PC-9 (cell line): ENCODE data around the gene LACRT. TPM values are rescaled to one million over a fixed set of nuclear protein-coding genes. Genes with fewer than 3 reads are reported as not detected.

Source experiments
- BruUV-seq: library from RNA; stranded (reverse); fragments of 400-500 nt; replicated peaks from 2 replicates; lab custom pipeline; 2021; lab: Mats Ljungman, UMichigan
- CTCF ChIA-PET: fragments of 300-600 bp; sonication (Branson Sonifier 250); formaldehyde crosslinking; loops from one replicate; lab custom pipeline; 2022; ENCODE audit warnings: antibody characterized with exemption; lab: Charles Lee
- POLR2A ChIA-PET: fragments of 300-600 bp; sonication (Branson Sonifier 250); formaldehyde crosslinking; loops from one replicate; lab custom pipeline; 2022; ENCODE audit warnings: antibody characterized with exemption; ENCODE audit not compliant: unreplicated experiment; lab: Charles Lee
- DNase-seq, 2 experiments: peaks; one replicate each; pipeline versions ENCODE4 v3.0.0 to v3.0.0-alpha.2; 2015 to 2022; ENCODE audit warnings: mixed read lengths in 1 of 2
- H2AFZ ChIP-seq: fragments of 200-600 bp; sonication (generic); 2 replicates; pipeline ENCODE4 v1.8.1; 2017; ENCODE audit warnings: antibody characterized with exemption
- H3F3A ChIP-seq: fragments of 200-600 bp; sonication (generic); 2 replicates; pipeline ENCODE4 v1.8.1; 2017; ENCODE audit warnings: antibody characterized with exemption, mild to moderate bottlenecking, low read depth; ENCODE audit not compliant: insufficient read depth
- H3K27ac ChIP-seq: fragments of 200-600 bp; sonication (generic); 2 replicates; pipeline ENCODE4 v1.6.1; 2016; ENCODE audit warnings: mixed run types
- H3K27me3 ChIP-seq: fragments of 200-600 bp; sonication (generic); 2 replicates; pipeline ENCODE4 v1.6.1; 2016; ENCODE audit warnings: low read depth, mixed run types; ENCODE audit not compliant: insufficient read depth
- H3K36me3 ChIP-seq: fragments of 200-600 bp; sonication (generic); 2 replicates; pipeline ENCODE4 v1.6.1; 2016; ENCODE audit warnings: low read depth, mixed run types
- H3K4me1 ChIP-seq: fragments of 200-600 bp; sonication (generic); replicated peaks from 2 replicates; pipeline ENCODE4 v1.6.1; 2016; ENCODE audit warnings: mixed run types; ENCODE audit not compliant: insufficient read depth
- H3K4me2 ChIP-seq: fragments of 200-600 bp; sonication (generic); 2 replicates; pipeline ENCODE4 v1.6.1; 2017; ENCODE audit warnings: mixed run types
- H3K4me3 ChIP-seq: fragments of 200-600 bp; sonication (generic); 2 replicates; pipeline ENCODE4 v1.6.1; 2016; ENCODE audit warnings: mixed run types
- H3K79me2 ChIP-seq: fragments of 200-600 bp; sonication (generic); 2 replicates; pipeline ENCODE4 v1.6.1; 2017; ENCODE audit warnings: low read depth, mixed run types
- H3K9me2 ChIP-seq: fragments of 200-600 bp; sonication (generic); 2 replicates; pipeline ENCODE4 v1.8.1; 2017; ENCODE audit warnings: mild to moderate bottlenecking; ENCODE audit not compliant: insufficient read depth
- H3K9me3 ChIP-seq: fragments of 200-600 bp; sonication (generic); 2 replicates; pipeline ENCODE4 v1.8.1; 2016; ENCODE audit warnings: low read depth; ENCODE audit not compliant: insufficient read depth
- H4K20me1 ChIP-seq: fragments of 200-600 bp; sonication (generic); 2 replicates; pipeline ENCODE4 v1.8.1; 2017; ENCODE audit not compliant: insufficient read depth
- EZH2 ChIP-seq: fragments of 200-600 bp; sonication (generic); IDR thresholded peaks from 2 replicates; pipeline ENCODE4 v1.8.0; 2017; ENCODE audit warnings: antibody characterized with exemption, low read depth
- intact Hi-C: fragments of 100-400 bp; cut with micrococcal nuclease; formaldehyde crosslinking; loops from one replicate; pipeline ENCODE4 v1.10.0; 2022; ENCODE audit not compliant: unreplicated experiment
- total RNA-seq: library from RNA; stranded (reverse); gene quantifications from 2 replicates; pipeline ENCODE4 v1.2.3, GENCODE V29; 2021
- TF ChIP-seq, protein P1 (sequence below): fragments of 200-600 bp; sonication (generic); conservative IDR thresholded peaks from 2 replicates; pipeline ENCODE4 v1.6.1; 2017; ENCODE audit warnings: mixed run types, antibody characterized with exemption, mild to moderate bottlenecking, moderate library complexity

Gene LACRT
- total RNA-seq, 1 experiment from 2014 or later = not detected

DNA sequence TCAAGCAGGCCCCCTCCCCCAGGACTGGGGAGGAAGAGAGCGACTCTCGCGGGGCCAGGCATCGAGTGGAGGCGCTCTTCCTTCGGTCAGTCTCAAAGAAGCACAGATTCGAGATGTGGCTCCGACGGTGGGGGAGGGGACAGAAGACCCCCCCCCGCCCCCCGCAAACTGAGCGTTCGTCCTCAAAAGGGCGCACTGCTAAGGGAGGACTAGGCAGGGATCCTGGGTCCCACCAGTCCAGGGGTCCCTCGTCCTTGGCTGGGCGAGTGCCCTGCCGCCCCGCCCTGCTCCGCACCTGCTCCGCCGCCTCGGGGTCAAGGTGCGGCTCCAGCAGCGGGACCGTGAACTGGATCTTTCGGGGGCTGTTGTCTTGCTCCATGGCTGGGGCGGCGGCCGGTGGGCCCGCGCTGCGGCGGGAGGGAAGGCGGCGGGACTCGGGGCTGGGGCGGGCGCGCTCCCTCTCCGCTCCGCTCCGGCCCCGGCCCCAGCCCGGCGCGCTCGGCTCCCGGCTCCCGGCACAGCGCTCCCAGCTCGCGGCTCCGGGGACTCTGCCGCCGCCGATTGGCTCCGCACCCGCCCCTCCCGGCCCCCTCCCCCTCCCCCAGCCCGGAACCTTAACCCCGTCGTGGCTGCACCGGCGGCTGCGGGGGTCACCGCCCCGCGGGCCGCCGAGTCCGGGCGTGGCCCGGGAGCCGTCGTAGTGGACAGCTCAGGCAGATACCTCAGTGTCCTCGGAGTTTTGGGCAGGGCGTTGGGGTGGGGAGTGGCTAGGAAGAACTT, 46.4 kb downstream of the LACRT start, which contains the start of gene PPP1R1A:
Gene PPP1R1A, minus strand, starts transcription at position 550 of the 780 bp plus-strand sequence. Its CDS starts 171 bp downstream, at position 379.
- Histone ChIP-seq H3K4me3 (no peak within 1 kb of the TSS), H3F3A (no peaks in the 10 kb centered on the region), H3K9me3 (no peaks in the 10 kb centered on the region), H3K27ac (no peak within 1 kb of the TSS), H3K27me3 (peaks cover 92% of the 10 kb centered on the region), H4K20me1 (no peaks in the 10 kb centered on the region), H3K9me2 (no peaks in the 10 kb centered on the region), H3K36me3 (no peaks in the 10 kb centered on the region), H2AFZ (no peak within 1 kb of the TSS), H3K79me2 (no peaks in the 10 kb centered on the region), H3K4me2 (no peak within 1 kb of the TSS), H3K4me1 (no peaks in the 10 kb centered on the region)
- intact Hi-C loops = no loop called here
- TF ChIP-seq EZH2 = no peak
- TF ChIP-seq, protein P1, sequence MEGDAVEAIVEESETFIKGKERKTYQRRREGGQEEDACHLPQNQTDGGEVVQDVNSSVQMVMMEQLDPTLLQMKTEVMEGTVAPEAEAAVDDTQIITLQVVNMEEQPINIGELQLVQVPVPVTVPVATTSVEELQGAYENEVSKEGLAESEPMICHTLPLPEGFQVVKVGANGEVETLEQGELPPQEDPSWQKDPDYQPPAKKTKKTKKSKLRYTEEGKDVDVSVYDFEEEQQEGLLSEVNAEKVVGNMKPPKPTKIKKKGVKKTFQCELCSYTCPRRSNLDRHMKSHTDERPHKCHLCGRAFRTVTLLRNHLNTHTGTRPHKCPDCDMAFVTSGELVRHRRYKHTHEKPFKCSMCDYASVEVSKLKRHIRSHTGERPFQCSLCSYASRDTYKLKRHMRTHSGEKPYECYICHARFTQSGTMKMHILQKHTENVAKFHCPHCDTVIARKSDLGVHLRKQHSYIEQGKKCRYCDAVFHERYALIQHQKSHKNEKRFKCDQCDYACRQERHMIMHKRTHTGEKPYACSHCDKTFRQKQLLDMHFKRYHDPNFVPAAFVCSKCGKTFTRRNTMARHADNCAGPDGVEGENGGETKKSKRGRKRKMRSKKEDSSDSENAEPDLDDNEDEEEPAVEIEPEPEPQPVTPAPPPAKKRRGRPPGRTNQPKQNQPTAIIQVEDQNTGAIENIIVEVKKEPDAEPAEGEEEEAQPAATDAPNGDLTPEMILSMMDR = no peak
- no peak for DNase-seq
- no TSS peak for BruUV-seq
- CTCF ChIA-PET = no interaction called here
- POLR2A ChIA-PET = no interaction called here

DNA sequence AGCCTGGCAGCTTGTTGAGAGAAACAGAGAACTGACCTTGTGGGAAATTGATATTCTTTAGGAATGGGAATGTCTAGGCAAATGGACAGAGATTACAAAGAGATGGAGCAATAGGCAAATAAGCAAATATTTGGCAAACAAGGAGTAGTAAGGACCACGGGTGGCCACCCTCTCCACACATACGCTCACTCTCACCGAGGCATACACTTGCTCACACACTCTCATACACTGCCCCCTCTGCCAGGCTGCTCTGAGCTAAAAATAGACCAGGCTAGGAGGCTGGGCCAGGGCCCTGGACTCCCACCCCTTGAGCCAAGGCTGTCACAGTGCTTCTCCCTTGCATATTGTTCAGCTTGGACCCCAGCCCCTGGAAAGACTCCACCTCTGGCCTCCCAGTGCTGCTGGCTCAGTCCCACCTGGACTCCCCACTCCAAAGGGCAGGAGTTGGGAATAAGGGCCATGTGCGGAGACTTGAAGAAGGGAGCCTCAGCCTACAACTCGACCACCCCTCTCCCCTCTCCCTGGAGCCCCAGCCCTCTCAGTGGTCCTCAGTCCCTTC, 47.3 kb downstream of the LACRT start:
- POLR2A ChIA-PET = no interaction called here
- Histone ChIP-seq H3K9me2 (no peaks in the 10 kb centered on the region), H3K9me3 (no peaks in the 10 kb centered on the region), H3K4me2 (no peak overlapping the region), H3K36me3 (no peaks in the 10 kb centered on the region), H3K4me3 (no peak overlapping the region), H3K4me1 (no peaks in the 10 kb centered on the region), H4K20me1 (no peaks in the 10 kb centered on the region), H2AFZ (no peak overlapping the region), H3K79me2 (no peaks in the 10 kb centered on the region), H3K27me3 (peaks cover 92% of the 10 kb centered on the region), H3K27ac (no peak overlapping the region), H3F3A (no peaks in the 10 kb centered on the region)
- intact Hi-C loops = no loop called here
- CTCF ChIA-PET = no interaction called here
- BruUV-seq = no TSS peak
- no peak for TF ChIP-seq EZH2
- TF ChIP-seq, protein P1 = no peak
- DNase-seq = no peak

DNA sequence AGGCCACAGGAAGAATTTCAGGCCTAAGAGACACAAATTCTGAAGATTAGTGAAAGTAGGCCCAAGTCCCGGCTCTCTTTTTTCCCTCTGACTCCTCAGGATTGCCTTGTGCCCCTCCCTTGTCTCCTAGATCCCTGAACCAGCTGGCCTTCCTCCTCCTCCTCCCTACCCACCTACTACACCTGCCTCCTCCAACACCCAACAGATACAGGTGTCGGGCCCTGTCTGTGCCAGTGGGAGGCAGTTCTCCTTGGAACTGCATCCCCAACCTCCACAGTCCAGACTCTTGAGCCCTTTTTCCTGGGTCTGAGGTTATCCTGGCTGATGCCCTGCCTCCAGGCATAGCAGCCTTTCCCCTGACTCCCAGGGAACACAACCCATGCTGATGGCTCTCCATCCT, 48.1 kb downstream of the LACRT start:
- Histone ChIP-seq H3K27ac (no peak overlapping the region), H3K4me2 (no peak overlapping the region), H3K9me2 (no peaks in the 10 kb centered on the region), H3F3A (no peaks in the 10 kb centered on the region), H3K27me3 (peaks cover 91% of the 10 kb centered on the region), H2AFZ (no peak overlapping the region), H4K20me1 (no peaks in the 10 kb centered on the region), H3K4me3 (no peak overlapping the region), H3K9me3 (no peaks in the 10 kb centered on the region), H3K4me1 (no peaks in the 10 kb centered on the region), H3K79me2 (no peaks in the 10 kb centered on the region), H3K36me3 (no peaks in the 10 kb centered on the region)
- no TSS peak for BruUV-seq
- CTCF ChIA-PET = no interaction called here
- POLR2A ChIA-PET = no interaction called here
- intact Hi-C loops = no loop called here
- no peak for DNase-seq
- no peak for TF ChIP-seq EZH2
- TF ChIP-seq, protein P1 = no peak
